OCI-LY7 (cell line): ENCODE data around the gene CCBE1. TPM values are rescaled to one million over a fixed set of nuclear protein-coding genes. Genes with fewer than 3 reads are reported as not detected.

Source experiments
- BruUV-seq: library from RNA; stranded (reverse); fragments of 400-500 nt; replicated peaks from 2 replicates; lab custom pipeline; 2021; lab: Mats Ljungman, UMichigan
- CTCF ChIA-PET: fragments of 300-600 bp; sonication (Branson Sonifier 250); formaldehyde crosslinking; loops from one replicate; lab custom pipeline; 2022; ENCODE audit warnings: antibody characterized with exemption; ENCODE audit not compliant: unreplicated experiment; lab: Charles Lee
- POLR2A ChIA-PET: fragments of 300-600 bp; sonication (Branson Sonifier 250); formaldehyde crosslinking; loops from one replicate; lab custom pipeline; 2022; ENCODE audit warnings: antibody characterized with exemption; lab: Charles Lee
- DNase-seq: peaks from one replicate; pipeline ENCODE4 v3.0.0-alpha.2; 2015; ENCODE audit warnings: low spot score
- H2AFZ ChIP-seq: fragments of 200-600 bp; sonication (generic), shearing (Covaris generic); 2 replicates; pipeline ENCODE4 v1.6.1; 2014; ENCODE audit warnings: mild to moderate bottlenecking, antibody characterized with exemption, low read length, moderate library complexity
- H3K27ac ChIP-seq: fragments of 200-600 bp; sonication (generic); 2 replicates; pipeline ENCODE4 v1.5.1; 2014; ENCODE audit warnings: mixed run types, low read depth, mild to moderate bottlenecking, moderate library complexity, low read length, inconsistent platforms; ENCODE audit not compliant: poor library complexity, severe bottlenecking
- H3K36me3 ChIP-seq: fragments of 200-600 bp; sonication (generic); 2 replicates; pipeline ENCODE4 v1.6.1; 2014; ENCODE audit warnings: mild to moderate bottlenecking, antibody characterized with exemption, low read length, moderate library complexity, mixed read lengths; ENCODE audit not compliant: insufficient read depth
- H3K4me1 ChIP-seq: fragments of 200-600 bp; sonication (generic); 2 replicates; pipeline ENCODE4 v1.5.1; 2014; ENCODE audit warnings: mild to moderate bottlenecking, low read length; ENCODE audit not compliant: insufficient read depth, poor library complexity, severe bottlenecking
- H3K4me2 ChIP-seq: fragments of 200-600 bp; sonication (generic); 2 replicates; pipeline ENCODE4 v1.6.1; 2014; ENCODE audit warnings: mild to moderate bottlenecking, low read length
- H3K4me3 ChIP-seq: fragments of 200-600 bp; sonication (generic); 2 replicates; pipeline ENCODE4 v1.5.1; 2014; ENCODE audit warnings: mild to moderate bottlenecking, low read depth, low read length; ENCODE audit not compliant: poor library complexity, severe bottlenecking
- H3K79me2 ChIP-seq: fragments of 200-600 bp; sonication (generic); 2 replicates; pipeline ENCODE4 v1.6.1; 2016; ENCODE audit warnings: low read depth, mild to moderate bottlenecking, low read length, moderate library complexity, mixed read lengths; ENCODE audit not compliant: insufficient read depth
- H3K9me2 ChIP-seq: fragments of 200-600 bp; sonication (generic); 2 replicates; pipeline ENCODE4 v1.6.1; 2016; ENCODE audit warnings: mild to moderate bottlenecking, low read length, mixed read lengths; ENCODE audit not compliant: insufficient read depth
- H3K9me3 ChIP-seq: fragments of 200-600 bp; sonication (generic); 2 replicates; pipeline ENCODE4 v1.6.1; 2014; ENCODE audit warnings: mild to moderate bottlenecking, mixed run types, low read length, mixed read lengths
- H4K20me1 ChIP-seq: fragments of 200-600 bp; sonication (generic); 2 replicates; pipeline ENCODE4 v1.6.1; 2014; ENCODE audit warnings: mild to moderate bottlenecking, antibody characterized with exemption, low read length, moderate library complexity, mixed read lengths; ENCODE audit not compliant: insufficient read depth
- CTCF ChIP-seq: fragments of 200-600 bp; sonication (generic); conservative IDR thresholded peaks from 2 replicates; pipeline ENCODE4 v1.5.1; 2014; ENCODE audit warnings: mild to moderate bottlenecking, antibody characterized with exemption, low read length, moderate library complexity, mixed read lengths
- EZH2phosphoT487 ChIP-seq: fragments of 200-600 bp; sonication (generic); IDR thresholded peaks from 2 replicates; pipeline ENCODE4 v1.6.1; 2018; ENCODE audit warnings: low read depth, borderline replicate concordance, mild to moderate bottlenecking, mixed run types, antibody characterized with exemption, low read length, moderate library complexity, mixed read lengths
- intact Hi-C: fragments of 100-400 bp; cut with micrococcal nuclease; formaldehyde crosslinking; loops from one replicate; pipeline ENCODE4 v1.10.0; 2022; ENCODE audit not compliant: unreplicated experiment
- total RNA-seq, 2 experiments: library from RNA; depleted of rRNA in 1 of 2; stranded (reverse); fragments of >200 nt in 1 of 2; shearing (Covaris generic) in 1 of 2; gene quantifications; 2 replicates each; pipeline ENCODE4 v1.2.3, GENCODE V29; 2014 to 2022

Gene CCBE1
- total RNA-seq, 2 experiments from 2014 or later: 0.16 to 0.70 TPM

DNA sequence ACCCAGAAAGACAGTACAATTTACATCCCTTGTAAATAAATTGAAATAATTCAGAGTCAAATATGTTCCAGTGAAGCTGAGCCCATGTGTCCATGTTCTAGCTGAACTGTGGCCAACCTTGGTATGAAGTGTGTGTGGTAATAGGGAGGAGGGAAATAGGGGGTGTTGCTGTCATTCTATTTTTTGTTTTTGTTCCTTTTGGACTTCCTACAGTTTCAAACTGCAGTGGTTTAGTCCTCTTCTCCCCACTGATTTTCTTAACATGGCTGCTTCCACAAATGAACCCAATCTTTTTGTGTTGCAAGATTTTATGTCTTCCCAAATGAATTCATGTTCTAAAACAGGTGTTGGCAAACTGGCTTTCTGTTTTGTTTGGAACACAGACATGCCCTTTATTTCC is 156.9 kb downstream of the CCBE1 start:
- Histone ChIP-seq H3K4me3 (no peak overlapping the region), H3K36me3 (no peaks in the 10 kb centered on the region), H3K4me1 (no peaks in the 10 kb centered on the region), H3K4me2 (no peak overlapping the region), H4K20me1 (no peaks in the 10 kb centered on the region), H3K27ac (no peak overlapping the region), H3K9me2 (no peaks in the 10 kb centered on the region), H3K9me3 (no peaks in the 10 kb centered on the region), H2AFZ (no peak overlapping the region), H3K79me2 (no peaks in the 10 kb centered on the region)
- no TSS peak for BruUV-seq
- intact Hi-C loops: no loop called here
- POLR2A ChIA-PET: interaction anchor here (0.6 kb wide), 1 partner anchor 205 kb away, joined by 4 read pairs; no protein-coding TSS in a partner anchor
- no peak for DNase-seq
- TF ChIP-seq CTCF (no peak), EZH2phosphoT487 (no peak)
- CTCF ChIA-PET: no interaction called here

DNA sequence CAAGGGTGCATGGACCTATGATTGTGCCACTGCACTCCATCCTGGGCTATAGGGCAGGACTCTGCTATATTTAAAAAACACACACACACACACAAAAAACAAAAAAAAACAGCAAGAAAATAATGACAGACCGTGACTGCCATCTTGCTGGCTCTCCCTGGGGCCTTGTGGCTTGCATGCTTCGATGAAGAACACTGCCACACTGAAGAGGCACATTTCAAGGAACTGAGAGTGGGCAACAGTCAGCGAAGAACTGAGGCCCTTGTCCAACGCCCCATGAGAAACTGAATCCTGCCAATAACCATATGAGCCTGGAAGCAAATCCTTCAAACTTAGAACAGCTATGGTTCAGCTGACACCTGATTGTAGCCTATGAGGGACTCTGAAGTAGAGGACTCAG is 158.1 kb downstream of the CCBE1 start:
- no peak for DNase-seq
- CTCF ChIA-PET: no interaction called here
- intact Hi-C loops: no loop called here

More for the DNA sequence above, 158.1 kb downstream of the CCBE1 start:
- BruUV-seq: no TSS peak
- POLR2A ChIA-PET: no interaction called here
- Histone ChIP-seq H3K9me2 (no peaks in the 10 kb centered on the region), H3K36me3 (no peaks in the 10 kb centered on the region), H3K4me1 (no peaks in the 10 kb centered on the region), H3K9me3 (no peaks in the 10 kb centered on the region), H3K4me2 (no peak overlapping the region), H3K4me3 (no peak overlapping the region), H3K79me2 (no peaks in the 10 kb centered on the region), H4K20me1 (no peaks in the 10 kb centered on the region), H3K27ac (no peak overlapping the region), H2AFZ (no peak overlapping the region)
- no peak for TF ChIP-seq EZH2phosphoT487
- no peak for TF ChIP-seq CTCF
